Stomach (tissue), 4 donors: ENCODE data around the gene SYT8.

ENCODE experiments used
- CTCF ChIP-seq, 7 experiments: fragments of 450-650 bp in 4 of 7; fragments of 200-600 bp in 3 of 7; sonication (generic) in 3 of 7; IDR thresholded peaks; one replicate each; pipeline ENCODE4 v1.5.1; 2016 to 2019; ENCODE audit warnings: antibody characterized with exemption in 7 of 7, control low read depth in 2 of 7, mild to moderate bottlenecking in 1 of 7
- EP300 ChIP-seq: sonication (generic); formaldehyde crosslinking; IDR thresholded peaks from one replicate; pipeline ENCODE4 v1.6.1; 2017; ENCODE audit warnings: antibody characterized with exemption
- POLR2A ChIP-seq, 4 donors: fragments of 450-650 bp; IDR thresholded peaks; one replicate each; pipeline ENCODE4 v1.6.1; 2016; ENCODE audit warnings: antibody characterized with exemption in 4 of 4, control low read depth in 2 of 4, mild to moderate bottlenecking in 1 of 4, moderate library complexity in 1 of 4
- POLR2AphosphoS5 ChIP-seq, 3 donors: sonication (generic); formaldehyde crosslinking; IDR thresholded peaks; one replicate each; pipeline ENCODE4 v1.6.1; 2016; ENCODE audit warnings: antibody characterized with exemption in 3 of 3

- no peak for TF ChIP-seq CTCF (IDR thresholded peaks at IDR 0.05)
- no peak for TF ChIP-seq POLR2A (IDR thresholded peaks at IDR 0.05)
- no peak for TF ChIP-seq EP300
- no peak for TF ChIP-seq POLR2AphosphoS5 (IDR thresholded peaks at IDR 0.05)
Observed at GRCh38 chr11:1879342-1879940, 44.7 kb downstream of the SYT8 start.
